Stomach (tissue), 9 donors: ENCODE data around the gene TBC1D14. TPM values are rescaled to one million over a fixed set of nuclear protein-coding genes. Genes with fewer than 3 reads are reported as not detected.

ENCODE experiments used
- DNase-seq, 2 donors: peaks; one replicate each; pipeline versions ENCODE4 v3.0.0 to v3.0.0-alpha.2; 2013 to 2019
- H3K27ac ChIP-seq, 5 donors: fragments of 200-600 bp in 4 of 5; sonication (generic) in 4 of 5; one replicate each; pipeline ENCODE4 v1.5.1; 2013 to 2019; ENCODE audit warnings: mild to moderate bottlenecking in 1 of 5, moderate library complexity in 1 of 5
- H3K27me3 ChIP-seq, 3 donors: fragments of 200-600 bp; sonication (generic); one replicate each; pipeline ENCODE4 v1.5.1; 2017 to 2019; ENCODE audit warnings: mixed run types in 1 of 3
- H3K36me3 ChIP-seq, 4 donors: fragments of 200-600 bp; sonication (generic); 1 replicate in 3 of 4; 2 replicates in 1 of 4; pipeline ENCODE4 v1.5.1; 2016 to 2019
- H3K4me1 ChIP-seq, 4 donors: fragments of 200-600 bp; sonication (generic); one replicate each; pipeline ENCODE4 v1.5.1; 2016 to 2019
- H3K4me3 ChIP-seq, 4 donors: fragments of 200-600 bp; sonication (generic) in 3 of 4; one replicate each; pipeline ENCODE4 v1.5.1; 2016 to 2019; ENCODE audit warnings: mild to moderate bottlenecking in 1 of 4
- H3K9me3 ChIP-seq, 4 donors: fragments of 200-600 bp; sonication (generic); one replicate each; pipeline ENCODE4 v1.5.1; 2016 to 2019
- EP300 ChIP-seq: sonication (generic); formaldehyde crosslinking; IDR thresholded peaks from one replicate; pipeline ENCODE4 v1.6.1; 2017; ENCODE audit warnings: antibody characterized with exemption
- POLR2A ChIP-seq, 4 donors: fragments of 450-650 bp; IDR thresholded peaks; one replicate each; pipeline ENCODE4 v1.6.1; 2016; ENCODE audit warnings: antibody characterized with exemption in 4 of 4, control low read depth in 2 of 4, mild to moderate bottlenecking in 1 of 4, moderate library complexity in 1 of 4
- POLR2AphosphoS5 ChIP-seq, 3 donors: sonication (generic); formaldehyde crosslinking; IDR thresholded peaks; one replicate each; pipeline ENCODE4 v1.6.1; 2016; ENCODE audit warnings: antibody characterized with exemption in 3 of 3
- WGBS, 5 donors: extraction: QIAGEN DNeasy Blood & Tissue Kit in 3 of 5; methylation state at CpG; one replicate each; pipeline versions ENCODE4 v1.1.5 to v1.1.7; 2013 to 2018; 5-methylcytosine and 5-hydroxymethylcytosine counted together
- intact Hi-C: fragments of 100-400 bp; cut with DNase I; formaldehyde crosslinking; loops from one replicate; pipeline ENCODE4 v1.15.1; 2023; ENCODE audit warnings: low total_unique reads
- polyA plus RNA-seq, 3 donors: library from polyadenylated mRNA; stranded (reverse); fragments of 200-250 nt; gene quantifications; one replicate each; pipeline ENCODE4 v1.2.3, GENCODE V29; 2013
- total RNA-seq, 5 donors: library from RNA; depleted of rRNA; stranded (reverse); fragments of >200 nt; gene quantifications; one replicate each; pipeline versions ENCODE4 v1.1.0 to v1.2.3, GENCODE V29; 2014 to 2016
- TF ChIP-seq, protein P1 (sequence below), 7 experiments: fragments of 450-650 bp in 4 of 7; fragments of 200-600 bp in 3 of 7; sonication (generic) in 3 of 7; IDR thresholded peaks; one replicate each; pipeline ENCODE4 v1.5.1; 2016 to 2019; ENCODE audit warnings: antibody characterized with exemption in 7 of 7, control low read depth in 2 of 7, mild to moderate bottlenecking in 1 of 7
- donor health status: healthy with polysubstance abuse.
- donor health status: Bipolar disorder and iron deficiency.
- donor health status: healthy.

TBC1D14 gene
- total and polyA plus RNA-seq, 8 donors: 19.5 to 72.4 (median 40.4) TPM

DNA sequence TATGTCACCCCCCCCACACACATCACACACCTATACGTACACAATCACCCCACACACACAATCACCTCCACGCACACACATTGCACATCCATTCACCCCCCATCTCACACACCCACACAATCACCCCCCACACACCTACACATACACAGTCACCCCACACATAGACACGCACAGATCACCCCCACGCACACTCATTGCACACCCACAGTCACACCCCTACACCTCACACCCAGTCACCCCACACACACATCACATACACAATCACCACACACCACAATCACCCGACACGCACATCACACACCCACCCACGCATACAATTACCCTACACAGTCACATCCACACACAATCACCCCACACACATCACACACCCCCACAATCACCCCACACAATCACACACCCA is 117.7 kb downstream of the TBC1D14 start:
- DNase-seq: no peak
- H3K4me1 ChIP-seq: no peaks in the 10 kb centered on the region
- no peaks in the 10 kb centered on the region for H3K27me3 ChIP-seq
- no peak overlapping the region for H3K4me3 ChIP-seq
- 94 to 97% (median 95%) methylated on average over 7 of the region's 7 CpGs for WGBS, 5 donors
- H3K9me3 ChIP-seq: no peaks in the 10 kb centered on the region
- no peak for TF ChIP-seq EP300
- TF ChIP-seq, protein P1, sequence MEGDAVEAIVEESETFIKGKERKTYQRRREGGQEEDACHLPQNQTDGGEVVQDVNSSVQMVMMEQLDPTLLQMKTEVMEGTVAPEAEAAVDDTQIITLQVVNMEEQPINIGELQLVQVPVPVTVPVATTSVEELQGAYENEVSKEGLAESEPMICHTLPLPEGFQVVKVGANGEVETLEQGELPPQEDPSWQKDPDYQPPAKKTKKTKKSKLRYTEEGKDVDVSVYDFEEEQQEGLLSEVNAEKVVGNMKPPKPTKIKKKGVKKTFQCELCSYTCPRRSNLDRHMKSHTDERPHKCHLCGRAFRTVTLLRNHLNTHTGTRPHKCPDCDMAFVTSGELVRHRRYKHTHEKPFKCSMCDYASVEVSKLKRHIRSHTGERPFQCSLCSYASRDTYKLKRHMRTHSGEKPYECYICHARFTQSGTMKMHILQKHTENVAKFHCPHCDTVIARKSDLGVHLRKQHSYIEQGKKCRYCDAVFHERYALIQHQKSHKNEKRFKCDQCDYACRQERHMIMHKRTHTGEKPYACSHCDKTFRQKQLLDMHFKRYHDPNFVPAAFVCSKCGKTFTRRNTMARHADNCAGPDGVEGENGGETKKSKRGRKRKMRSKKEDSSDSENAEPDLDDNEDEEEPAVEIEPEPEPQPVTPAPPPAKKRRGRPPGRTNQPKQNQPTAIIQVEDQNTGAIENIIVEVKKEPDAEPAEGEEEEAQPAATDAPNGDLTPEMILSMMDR (IDR thresholded peaks at IDR 0.05): no peak
- no peak for TF ChIP-seq POLR2A (IDR thresholded peaks at IDR 0.05)
- no peak for TF ChIP-seq POLR2AphosphoS5 (IDR thresholded peaks at IDR 0.05)
- H3K36me3 ChIP-seq: peaks cover 67 to 100% (median 99%) of the 10 kb centered on the region in 4 donors
- no peak overlapping the region for H3K27ac ChIP-seq
- intact Hi-C loops: no loop called here

- 61 to 93% (median 89%) methylated on average over 5 of the region's 5 CpGs for WGBS, 5 donors
- no peak overlapping the region for H3K27ac ChIP-seq
- intact Hi-C loops: no loop called here
These were observed 118.3 kb downstream of the TBC1D14 start for GRCh38 chr4:7027913-7028312.

DNA sequence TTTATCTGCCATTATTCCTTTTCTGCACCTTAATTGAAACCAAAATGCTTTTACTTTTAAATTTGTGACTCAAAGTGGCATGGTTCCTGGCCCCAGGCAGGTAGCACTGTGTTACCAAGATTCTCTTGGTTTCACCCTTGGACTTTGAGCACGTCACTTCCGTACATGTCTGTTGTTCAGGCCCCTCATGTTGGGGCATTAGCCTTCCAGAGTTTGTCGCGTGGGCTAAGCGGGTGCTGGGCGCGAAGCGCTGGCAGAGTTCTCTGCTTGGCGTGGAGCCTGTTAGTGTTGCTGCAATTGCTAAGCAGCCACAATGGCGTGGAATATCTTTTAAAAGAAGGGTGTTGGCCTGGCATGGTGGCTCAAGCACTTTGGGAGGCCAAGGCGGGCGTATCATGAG is 119.6 kb downstream of the TBC1D14 start:
- H3K27me3 ChIP-seq: no peaks in the 10 kb centered on the region
- intact Hi-C loops: no loop called here
- no peak overlapping the region for H3K27ac ChIP-seq
- no peaks in the 10 kb centered on the region for H3K9me3 ChIP-seq
- peaks cover 55 to 85% (median 84%) of the 10 kb centered on the region in 4 donors for H3K36me3 ChIP-seq
- WGBS, 5 donors: 87 to 94% (median 91%) methylated on average over 12 of the region's 12 CpGs
- H3K4me1 ChIP-seq: peaks cover 4 to 10% (median 9%) of the 10 kb centered on the region in 4 donors
- no peak overlapping the region for H3K4me3 ChIP-seq
- TF ChIP-seq, protein P1 (IDR thresholded peaks at IDR 0.05): no peak
- TF ChIP-seq POLR2A (IDR thresholded peaks at IDR 0.05) (no peak), EP300 (no peak), POLR2AphosphoS5 (IDR thresholded peaks at IDR 0.05) (no peak)
- no peak for DNase-seq

More at GRCh38 chr4:7027913-7028312, 118.3 kb downstream of the TBC1D14 start:
- Histone ChIP-seq H3K27me3 (no peaks in the 10 kb centered on the region), H3K36me3 (peaks cover 68 to 98% (median 97%) of the 10 kb centered on the region in 4 donors), H3K9me3 (no peaks in the 10 kb centered on the region), H3K4me1 (no peaks in the 10 kb centered on the region), H3K4me3 (no peak overlapping the region)
- DNase-seq: no peak
- no peak for TF ChIP-seq POLR2A (IDR thresholded peaks at IDR 0.05)
- TF ChIP-seq EP300: no peak
- TF ChIP-seq, protein P1 (IDR thresholded peaks at IDR 0.05): no peak
- no peak for TF ChIP-seq POLR2AphosphoS5 (IDR thresholded peaks at IDR 0.05)

- no peaks in the 10 kb centered on the region for H3K27me3 ChIP-seq
- H3K9me3 ChIP-seq: no peaks in the 10 kb centered on the region
- TF ChIP-seq EP300 (no peak), POLR2A (IDR thresholded peaks at IDR 0.05) (no peak), POLR2AphosphoS5 (IDR thresholded peaks at IDR 0.05) (no peak)
- TF ChIP-seq, protein P1 (IDR thresholded peaks at IDR 0.05): no peak
- no peak overlapping the region for H3K4me3 ChIP-seq
- H3K36me3 ChIP-seq: peaks cover 49 to 78% (median 77%) of the 10 kb centered on the region in 4 donors
- WGBS, 5 donors: 93 to 97% (median 97%) methylated on average over 9 to 10 of the region's 10 CpGs
- DNase-seq: no peak
- intact Hi-C loops: no loop called here
- no peak overlapping the region for H3K27ac ChIP-seq
- peaks cover 11 to 17% (median 15%) of the 10 kb centered on the region in 4 donors for H3K4me1 ChIP-seq
These were observed 120.3 kb downstream of the TBC1D14 start for GRCh38 chr4:7029921-7030320.
